K562 (cell line): ENCODE data around the gene TREM1.

ENCODE experiments used
- CTCF ChIP-seq, 3 experiments: IDR thresholded peaks in 2 of 3; conservative IDR thresholded peaks in 1 of 3; 2 replicates each; pipeline ENCODE4 v1.5.1; 2011 to 2012; ENCODE audit warnings: low read length in 3 of 3, mild to moderate bottlenecking in 3 of 3, control low read depth in 2 of 3, improper control_type of control experiment in 1 of 3, inconsistent platforms in 1 of 3, low read depth in 1 of 3, mixed read lengths in 1 of 3, moderate library complexity in 1 of 3; ENCODE audit not compliant: insufficient read depth in 2 of 3
- E2F1 ChIP-seq: sonication (generic); formaldehyde crosslinking; IDR thresholded peaks from 2 replicates; pipeline ENCODE4 v1.8.1; 2023; ENCODE audit warnings: mild to moderate bottlenecking, missing genetic modification reagents, moderate library complexity
- EZH2 ChIP-seq: IDR thresholded peaks from 2 replicates; pipeline ENCODE4 v1.6.1; 2012; ENCODE audit warnings: low read depth, mild to moderate bottlenecking, inconsistent platforms, low read length, borderline replicate concordance
- HNRNPK ChIP-seq: fragments of 200-400 bp; formaldehyde crosslinking; IDR thresholded peaks from one replicate; pipeline ENCODE4 v1.6.1; 2018; ENCODE audit warnings: mild to moderate bottlenecking, low read depth, low read length; ENCODE audit not compliant: poor library complexity, severe bottlenecking
- IRF1 ChIP-seq: sonication (generic); formaldehyde crosslinking; IDR thresholded peaks from 2 replicates; pipeline ENCODE4 v1.8.0; 2022; ENCODE audit warnings: missing genetic modification reagents, mild to moderate bottlenecking, borderline replicate concordance
- ZNF277 ChIP-seq: fragments of 250-450 bp; sonication (Bioruptor Pico); IDR thresholded peaks from 2 replicates; pipeline ENCODE4 v1.8.0; 2022; ENCODE audit warnings: inconsistent platforms, mild to moderate bottlenecking, moderate library complexity, borderline replicate concordance

- TF ChIP-seq CTCF (IDR thresholded peaks at IDR 0.05 in 2 of 3, conservative IDR thresholded peaks at IDR 0.05 in 1 of 3; ENCODE audit: insufficient read depth in 2 of 3, low read depth in 1 of 3, low read length in 3 of 3): no peak
- TF ChIP-seq E2F1 (CRISPR knock-in tag): no peak
- TF ChIP-seq HNRNPK: no peak
- no peak for TF ChIP-seq IRF1 (CRISPR knock-in tag)
- TF ChIP-seq EZH2: no peak
- no peak for TF ChIP-seq ZNF277 (CRISPR knock-in tag)
These were observed 34.7 kb upstream of the TREM1 start for GRCh38 chr6:41321183-41321582.
